Loucy (cell line): ENCODE data around the gene SLC31A1.

ENCODE experiments used
- CTCF ChIP-seq: fragments of 200-600 bp; sonication (generic); conservative IDR thresholded peaks from 2 replicates; pipeline ENCODE4 v1.5.1; 2014; ENCODE audit warnings: mild to moderate bottlenecking, antibody characterized with exemption, low read length
- EZH2phosphoT487 ChIP-seq: fragments of 200-600 bp; IDR thresholded peaks from 2 replicates; pipeline ENCODE4 v1.6.1; 2018; ENCODE audit warnings: antibody characterized with exemption, mild to moderate bottlenecking, moderate library complexity, borderline replicate concordance

DNA sequence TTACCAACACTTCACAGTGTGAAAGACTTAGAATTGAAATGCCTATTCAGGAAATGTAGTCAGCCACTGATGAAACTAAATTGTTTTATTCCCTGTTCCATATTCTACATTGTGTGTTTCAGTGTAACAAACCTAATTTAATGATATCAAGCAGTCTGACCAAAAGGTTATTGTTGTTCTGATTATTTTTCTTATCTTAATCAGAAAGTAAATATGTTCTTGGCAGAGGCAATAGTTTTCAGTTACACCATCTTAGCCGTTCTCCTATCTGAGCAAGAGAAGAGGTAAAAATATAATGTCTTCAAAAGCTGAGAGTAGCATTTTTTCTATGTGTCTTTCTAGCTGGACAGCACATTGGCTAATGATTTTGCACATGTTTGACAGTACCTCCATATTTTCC is 36.9 kb downstream of the SLC31A1 start:
- TF ChIP-seq CTCF, result no peak
- no peak for TF ChIP-seq EZH2phosphoT487
